ENCODE results near the gene ANKRD60.

The ANKRD60 gene

GRCh38 chr20:58244517-58245030 lies 16.1 kb upstream of the ANKRD60 start:
- no peak for DNase-seq (ENCODE audit: low read depth in 3 of 3)

GRCh38 chr20:58243653-58244410 lies 15.4 kb upstream of the ANKRD60 start:
- no peak for DNase-seq (ENCODE audit: low read depth in 3 of 3)

DNA sequence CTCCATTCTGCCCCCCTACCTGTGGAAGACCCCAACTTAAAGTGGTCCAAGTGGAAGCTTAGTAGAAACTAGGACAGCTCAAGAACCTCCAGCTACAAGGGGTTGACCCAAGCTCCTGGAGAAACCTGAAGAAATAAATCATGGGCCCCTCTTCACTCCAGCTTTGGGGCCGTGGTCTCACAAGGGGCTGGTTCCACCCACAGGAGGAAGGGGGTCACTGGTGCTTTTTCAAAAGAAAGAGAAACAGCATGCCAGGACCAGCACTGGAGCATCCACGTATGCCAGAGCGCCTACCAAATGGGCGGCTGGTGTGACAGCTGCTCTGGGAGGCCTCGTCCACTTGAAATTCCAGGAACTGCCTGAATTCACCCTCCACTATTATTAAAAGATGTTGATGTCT lies 14.4 kb upstream of the ANKRD60 start:
- no peak for DNase-seq (ENCODE audit: low read depth in 3 of 3)

DNA sequence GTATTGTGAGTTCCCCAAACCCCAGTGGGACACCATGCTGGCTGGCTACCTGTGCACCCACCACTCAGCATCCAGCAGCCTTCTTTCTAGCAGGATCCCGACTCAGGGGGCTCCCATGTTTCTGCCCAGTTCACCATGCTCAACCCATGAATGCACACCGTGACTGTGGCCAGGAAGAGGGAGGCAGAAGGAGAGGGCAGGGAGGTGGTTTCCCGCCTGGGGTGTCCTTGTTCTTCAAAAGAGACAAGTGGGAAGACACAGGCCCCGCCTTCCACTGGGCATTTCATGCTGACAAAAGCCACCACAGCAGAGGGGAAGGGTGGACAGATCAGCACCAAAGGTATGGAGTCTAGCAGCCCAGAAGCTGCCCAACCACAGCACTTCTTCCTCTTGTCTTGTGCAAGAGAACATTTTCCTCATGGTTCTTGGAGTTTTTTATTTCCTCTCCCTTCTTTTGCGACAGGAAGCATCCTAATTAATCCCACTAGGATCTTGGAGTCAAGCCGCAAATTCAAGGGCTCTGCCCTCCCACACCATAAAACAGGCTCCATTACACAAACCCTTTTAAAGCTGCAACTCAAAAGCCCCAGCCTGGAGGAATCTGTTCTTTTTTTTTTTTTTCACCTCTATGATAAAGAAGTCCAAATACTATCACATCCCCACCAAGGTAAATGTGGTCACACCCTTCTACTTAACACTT lies 13.5 kb upstream of the ANKRD60 start:
- no peak for DNase-seq (ENCODE audit: low read depth in 3 of 3)

- DNase-seq (ENCODE audit: low read depth in 3 of 3), result no peak
Observed at GRCh38 chr20:58240471-58240870, 12.0 kb upstream of the ANKRD60 start.

DNA sequence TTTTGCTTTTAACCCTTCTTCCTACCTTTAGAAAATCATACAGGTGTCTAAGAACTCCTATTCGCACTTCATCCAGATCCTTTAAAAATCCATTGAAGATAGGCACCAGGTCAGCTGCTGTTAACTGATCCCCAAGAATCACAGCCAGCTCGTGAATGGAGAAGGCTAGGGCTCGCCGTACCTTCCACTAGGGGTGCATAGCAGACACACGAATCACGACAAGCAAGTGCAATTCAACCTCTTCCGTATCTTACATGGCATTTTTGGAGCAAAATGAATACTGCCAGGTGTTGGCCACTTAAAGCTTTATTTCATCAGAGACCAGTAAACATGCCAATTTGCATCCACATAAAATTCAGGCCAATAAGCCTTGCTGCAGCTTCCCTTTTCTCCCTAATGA lies 10.8 kb upstream of the ANKRD60 start:
- no peak for DNase-seq (ENCODE audit: low read depth in 3 of 3)

DNA sequence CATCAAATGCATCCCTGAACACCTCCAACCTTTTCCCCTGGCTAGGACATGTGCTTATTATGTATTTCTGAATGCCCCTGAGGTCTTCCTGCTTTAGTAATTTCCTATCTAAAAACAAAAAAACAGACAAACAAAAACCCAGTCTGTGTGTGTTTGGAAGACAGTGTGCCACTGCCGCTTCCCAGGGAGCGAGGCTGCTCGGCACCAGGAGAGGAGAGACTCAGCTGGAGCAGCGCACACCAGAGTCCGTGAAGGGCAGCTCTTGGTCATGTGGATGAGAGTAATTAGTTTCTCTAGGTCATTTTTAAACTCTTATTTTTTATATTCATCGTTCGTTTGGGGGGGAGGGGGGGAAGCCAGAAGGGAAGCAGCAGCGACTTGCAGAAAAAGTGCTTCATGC lies 10.0 kb upstream of the ANKRD60 start:
- DNase-seq (ENCODE audit: low read depth in 3 of 3), result no peak

GRCh38 chr20:58237318-58238132 lies 9.1 kb upstream of the ANKRD60 start:
- no peak for DNase-seq (ENCODE audit: low read depth in 3 of 3)

GRCh38 chr20:58236612-58237317 lies 8.3 kb upstream of the ANKRD60 start:
- peak; percentile 76 to 85 (median 81) for DNase-seq (ENCODE audit: low read depth in 3 of 3)

DNA sequence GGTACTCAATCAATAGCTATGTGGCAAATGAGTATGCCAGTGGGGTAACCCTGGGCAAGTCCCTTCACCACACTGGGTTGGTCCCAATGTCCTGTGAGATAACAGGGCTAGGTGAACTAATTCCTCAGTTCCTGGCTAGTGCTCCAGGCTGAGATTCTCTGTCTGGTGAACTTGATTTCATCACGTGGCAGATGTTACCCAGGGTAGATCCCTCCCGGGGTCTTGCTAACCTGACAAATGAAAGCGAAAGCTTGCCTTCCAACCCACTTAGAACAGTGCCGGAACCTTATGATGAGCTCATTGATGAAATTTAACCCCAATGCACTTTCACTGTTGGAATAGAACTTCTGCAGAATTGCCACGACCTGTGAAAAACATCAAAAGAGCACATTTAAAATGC lies 6.6 kb upstream of the ANKRD60 start:
- DNase-seq (ENCODE audit: low read depth in 3 of 3), result no peak

DNA sequence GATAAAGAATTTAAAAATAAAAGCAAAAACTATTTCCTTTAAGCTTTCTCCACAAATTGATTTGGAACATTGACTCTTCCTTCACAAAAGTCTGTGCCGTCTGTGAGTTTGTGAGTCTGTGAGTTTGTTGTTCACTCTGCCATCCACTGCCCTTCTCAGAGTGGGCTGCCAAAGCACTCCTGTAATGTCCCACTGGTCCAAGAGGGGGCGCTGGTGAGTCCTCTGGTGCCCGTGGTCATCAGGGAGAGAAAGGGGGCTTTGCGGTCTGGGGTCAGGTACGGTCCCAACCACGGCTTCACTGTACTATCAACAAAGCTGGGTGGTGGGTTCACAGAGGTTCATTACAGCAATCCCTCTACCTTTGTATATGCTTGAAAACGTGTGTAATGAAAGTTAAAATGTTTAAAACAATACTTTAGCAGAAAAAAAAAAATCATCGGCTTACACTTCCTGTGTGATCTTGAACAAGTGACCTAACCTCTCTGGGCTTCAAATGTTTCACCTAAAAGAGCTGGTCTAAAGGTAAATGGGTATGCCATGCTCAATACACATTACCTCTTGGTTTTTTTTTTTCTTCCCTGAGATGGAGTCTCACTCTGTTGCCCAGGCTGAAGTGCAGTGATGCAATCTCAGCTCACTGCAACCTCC lies 5.6 kb upstream of the ANKRD60 start:
- no peak for DNase-seq (ENCODE audit: low read depth in 3 of 3)

DNA sequence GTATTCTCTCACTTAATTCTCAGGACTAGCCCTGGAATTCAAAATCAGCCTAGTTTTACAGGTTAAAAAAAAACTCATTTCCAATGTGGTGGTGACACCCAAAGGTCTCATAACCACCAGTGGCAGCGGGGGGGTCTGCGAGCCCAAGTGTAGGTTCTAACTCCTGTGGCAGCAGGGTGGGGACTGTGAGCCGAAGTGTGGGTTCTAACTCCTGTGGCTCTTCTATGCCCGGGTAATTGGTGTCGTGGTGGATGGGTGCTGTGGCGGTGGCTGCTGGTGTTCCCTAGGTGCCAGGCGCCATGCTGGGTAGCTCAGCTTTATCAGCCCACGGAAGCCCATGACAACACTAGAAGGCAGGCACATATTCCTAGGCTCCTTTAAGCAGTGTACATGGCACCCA lies 4.9 kb upstream of the ANKRD60 start:
- DNase-seq (ENCODE audit: low read depth in 3 of 3), result no peak

GRCh38 chr20:58231683-58232082 lies 3.2 kb upstream of the ANKRD60 start:
- DNase-seq (ENCODE audit: low read depth in 3 of 3), result no peak

DNA sequence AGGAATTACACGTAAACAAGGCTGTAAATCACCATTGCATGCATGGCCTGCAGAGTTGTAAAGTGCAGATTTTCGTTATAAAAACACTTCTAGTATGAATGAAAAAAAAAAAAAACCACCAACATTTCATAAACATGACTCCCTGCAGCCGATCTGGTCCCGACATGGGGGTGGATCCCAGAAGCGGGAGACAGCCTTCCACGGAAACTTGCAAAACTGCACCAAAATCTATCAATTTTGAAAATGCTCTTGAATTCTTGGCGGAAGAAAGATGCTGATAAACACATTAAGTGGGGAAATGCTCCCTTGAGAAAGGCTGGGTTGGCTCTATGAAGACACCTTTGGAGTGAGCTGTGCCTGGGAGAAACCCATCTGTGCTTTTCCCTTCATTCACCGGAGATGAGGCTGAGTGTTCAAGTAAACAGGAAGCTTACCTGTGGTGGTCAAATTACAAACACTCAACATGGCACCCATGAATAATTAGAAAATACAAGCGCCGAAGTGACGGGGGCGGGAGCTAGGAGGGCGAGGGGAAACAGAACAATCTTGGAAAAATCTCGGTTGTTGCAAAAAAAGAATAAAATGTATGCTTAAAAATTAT lies 845 bp upstream of the ANKRD60 start:
- DNase-seq (ENCODE audit: low read depth in 3 of 3), result no peak

- DNase-seq (ENCODE audit: low read depth in 3 of 3), result no peak
Observed at GRCh38 chr20:58228103-58228483, 360 bp downstream of the ANKRD60 start.

DNA sequence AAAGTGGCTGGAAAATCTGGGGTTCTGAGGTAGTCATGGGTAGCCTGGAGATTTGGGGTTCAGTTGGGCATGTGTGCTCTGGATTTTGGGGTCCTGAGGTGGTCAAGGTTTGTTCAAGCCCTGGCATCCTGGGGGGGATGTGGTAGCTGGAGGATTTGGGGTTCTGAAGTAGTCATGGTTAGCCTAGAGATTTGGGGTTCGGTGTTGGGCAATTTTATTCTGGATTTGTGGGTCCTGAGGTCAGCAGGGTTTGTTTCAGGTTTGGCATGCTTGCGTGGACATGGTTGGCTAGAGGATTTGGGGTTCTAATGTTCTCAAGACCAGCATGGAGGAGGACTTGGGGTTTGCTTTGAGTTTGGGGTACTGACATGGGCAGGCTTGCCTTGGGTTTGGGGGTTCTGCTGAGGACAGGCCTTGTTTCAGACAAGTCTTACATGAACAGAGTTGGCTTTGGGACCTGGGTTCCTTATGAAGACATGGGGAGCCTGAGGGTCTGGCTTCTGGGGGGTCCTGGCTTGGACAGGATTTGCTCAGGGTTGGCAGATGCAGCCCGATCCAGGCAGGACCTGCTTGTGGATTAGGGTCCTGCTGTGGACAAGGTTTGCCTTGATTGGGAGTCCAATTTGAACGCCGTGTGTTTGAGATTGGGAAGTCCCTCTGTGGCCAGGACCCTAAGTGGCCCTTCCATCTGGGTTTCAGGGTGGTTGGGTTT lies 906 bp downstream of the ANKRD60 start:
- DNase-seq (ENCODE audit: low read depth in 3 of 3), result no peak

DNA sequence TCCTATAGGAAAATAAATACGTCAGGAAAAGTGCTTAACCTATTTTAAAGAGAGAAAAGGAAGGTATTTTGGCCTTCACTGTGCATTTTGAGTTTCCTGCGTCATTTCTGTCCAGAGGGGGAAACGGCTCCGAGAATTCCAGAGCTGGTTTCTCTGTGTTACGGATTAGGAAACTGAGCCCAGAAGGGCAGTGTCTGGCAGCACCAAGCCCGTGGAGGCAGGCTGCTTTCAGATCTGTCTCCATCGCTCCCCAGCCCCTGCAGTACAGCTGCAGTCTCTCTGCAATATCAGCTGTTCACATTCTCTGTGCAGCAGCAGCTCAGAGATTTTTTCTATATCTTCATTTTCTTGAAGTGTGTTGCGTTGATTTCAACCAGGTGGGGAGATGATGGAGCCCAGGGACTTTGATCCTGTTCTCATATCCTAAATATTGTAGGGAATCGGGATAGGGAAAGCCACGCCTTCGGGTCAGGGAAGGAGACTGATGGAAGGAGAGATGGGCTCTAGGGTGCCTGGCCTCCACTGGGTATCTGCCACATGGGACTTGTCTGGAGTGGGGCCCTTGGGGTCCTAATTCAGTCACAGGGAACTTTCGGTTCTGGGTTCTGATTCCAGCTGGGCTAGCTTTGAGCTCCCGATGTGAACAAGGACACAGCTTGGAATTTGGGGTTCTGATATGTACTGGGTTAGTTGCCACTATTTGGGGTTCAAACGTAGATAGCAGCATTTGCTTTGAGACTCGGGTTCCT lies 2.8 kb downstream of the ANKRD60 start:
- no peak for DNase-seq (ENCODE audit: low read depth in 3 of 3)

GRCh38 chr20:58224974-58225373 lies 3.5 kb downstream of the ANKRD60 start:
- no peak for DNase-seq (ENCODE audit: low read depth in 3 of 3)

- DNase-seq (ENCODE audit: low read depth in 3 of 3), result peak in 2 of 3 donors; percentile 22 to 56
Observed at GRCh38 chr20:58224097-58224496, 4.4 kb downstream of the ANKRD60 start.

Data from stimulated activated CD4-positive, alpha-beta T cell treated with anti-CD3 and anti-CD28 coated beads, TNF-alpha, amount 100 ng/mL, for 48 hours (primary cell).